ENCODE results near the gene EYA3.

The EYA3 gene

DNA sequence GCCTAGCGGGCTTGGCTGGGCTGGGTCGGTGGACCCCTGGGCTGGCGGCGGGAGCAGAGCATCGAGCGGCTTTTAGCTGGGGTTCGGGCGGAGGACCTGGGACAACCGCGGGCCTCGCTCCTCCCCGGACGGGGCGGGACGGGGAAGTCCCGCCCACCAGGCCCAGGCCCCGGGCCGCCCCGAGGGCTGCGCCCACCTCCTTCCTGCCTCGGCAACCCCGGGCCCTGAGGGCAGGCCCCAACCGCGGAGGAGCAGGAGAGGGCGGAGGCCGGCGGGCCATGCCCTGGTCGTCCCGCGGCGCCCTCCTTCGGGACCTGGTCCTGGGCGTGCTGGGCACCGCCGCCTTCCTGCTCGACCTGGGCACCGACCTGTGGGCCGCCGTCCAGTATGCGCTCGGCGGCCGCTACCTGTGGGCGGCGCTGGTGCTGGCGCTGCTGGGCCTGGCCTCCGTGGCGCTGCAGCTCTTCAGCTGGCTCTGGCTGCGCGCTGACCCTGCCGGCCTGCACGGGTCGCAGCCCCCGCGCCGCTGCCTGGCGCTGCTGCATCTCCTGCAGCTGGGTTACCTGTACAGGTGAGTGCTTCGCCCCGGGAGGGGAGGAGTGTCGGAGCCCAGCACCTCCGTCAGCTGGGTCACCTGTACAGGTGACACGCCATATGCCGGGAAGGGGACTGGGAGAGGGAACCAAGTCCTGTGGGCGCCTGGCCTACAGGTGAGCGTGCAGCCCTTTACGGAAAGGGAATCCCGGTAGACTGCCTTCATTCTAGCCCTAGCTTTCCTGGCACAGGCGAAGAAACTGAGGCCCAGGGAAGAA lies 128.4 kb downstream of the EYA3 start, which contains the start of gene XKR8:
XKR8 (plus strand) TSS at position 182 of the 812 bp plus-strand sequence; CDS start at position 279, 97 bp downstream.
- peak within 1 kb of the TSS; percentile 58 for H2BK120ac ChIP-seq (ENCODE audit: low read depth, low read length)
- H3K79me1 ChIP-seq (replicated peaks; ENCODE audit: low read length, poor library complexity, severe bottlenecking) = peaks cover 13% of the 10 kb centered on the region
- peak within 1 kb of the TSS; percentile 83 to 92 for H3K4me3 ChIP-seq (ENCODE audit: insufficient read depth in 1 of 2, low read depth in 1 of 2, low read length in 2 of 2)
- peak within 1 kb of the TSS; percentile 85 for H2BK5ac ChIP-seq (ENCODE audit: low read depth, low read length, poor library complexity, severe bottlenecking)
- H2BK12ac ChIP-seq (ENCODE audit: low read length in 2 of 2) = peak within 1 kb of the TSS; percentile 49 to 59
- peak within 1 kb of the TSS; percentile 97 for H4K8ac ChIP-seq (ENCODE audit: low read length)
- H3K23ac ChIP-seq (ENCODE audit: low read length in 2 of 2) = peak within 1 kb of the TSS; percentile 3 to 61
- H3K4me2 ChIP-seq (ENCODE audit: low read length, poor library complexity, severe bottlenecking) = peak within 1 kb of the TSS; percentile 96
- peaks cover 18 to 20% of the 10 kb centered on the region in 2 experiments for H3K36me3 ChIP-seq (ENCODE audit: control insufficient read depth in 1 of 2, insufficient read depth in 2 of 2, low read depth in 1 of 2, low read length in 2 of 2)
- H3K14ac ChIP-seq (ENCODE audit: low read length in 2 of 2) = peak within 1 kb of the TSS in 1 of 2 experiments; percentile 97
- 7% methylated on average over 56 of the region's 68 CpGs for WGBS
- peaks cover 4 to 8% of the 10 kb centered on the region in 2 experiments for H3K27me3 ChIP-seq (ENCODE audit: control insufficient read depth in 1 of 2, insufficient read depth in 1 of 2, low read length in 2 of 2)
- peak within 1 kb of the TSS; percentile 99 for H2BK15ac ChIP-seq (ENCODE audit: low read depth, poor library complexity, severe bottlenecking)
- peak within 1 kb of the TSS; percentile 98 for H4K91ac ChIP-seq (ENCODE audit: low read length)
- peak within 1 kb of the TSS; percentile 95 for H3K9ac ChIP-seq (ENCODE audit: low read length)
- H3K9me3 ChIP-seq (ENCODE audit: control insufficient read depth, low read length) = no peaks in the 10 kb centered on the region
- DNase-seq = peak; percentile 80
- peak within 1 kb of the TSS; percentile 95 for H2AFZ ChIP-seq (ENCODE audit: low read depth, low read length)
- peaks cover 25% of the 10 kb centered on the region for H3K4me1 ChIP-seq (ENCODE audit: control insufficient read depth, insufficient read depth, low read depth, low read length)
- H3K18ac ChIP-seq (ENCODE audit: low read depth in 1 of 2, low read length in 2 of 2) = peak within 1 kb of the TSS; percentile 96 to 97
- peak within 1 kb of the TSS; percentile 83 to 98 for H3K4ac ChIP-seq (ENCODE audit: low read depth in 1 of 2, low read length in 2 of 2)
- peak within 1 kb of the TSS; percentile 90 for H3K27ac ChIP-seq (ENCODE audit: low read length, poor library complexity, severe bottlenecking)
- H2AK5ac ChIP-seq (ENCODE audit: low read length, severe bottlenecking) = peak within 1 kb of the TSS; percentile 53

GRCh38 chr1:27958513-27958912 lies 129.9 kb downstream of the EYA3 start:
- Histone ChIP-seq H3K27ac (ENCODE audit: low read length, poor library complexity, severe bottlenecking) (no peak overlapping the region), H4K8ac (ENCODE audit: low read length) (no peak overlapping the region), H3K27me3 (ENCODE audit: control insufficient read depth in 1 of 2, insufficient read depth in 1 of 2, low read length in 2 of 2) (peaks cover 11 to 17% of the 10 kb centered on the region in 2 experiments), H3K9me3 (ENCODE audit: control insufficient read depth, low read length) (no peaks in the 10 kb centered on the region), H3K18ac (ENCODE audit: low read depth in 1 of 2, low read length in 2 of 2) (no peak overlapping the region), H3K23ac (ENCODE audit: low read length in 2 of 2) (no peak overlapping the region), H3K36me3 (ENCODE audit: control insufficient read depth in 1 of 2, insufficient read depth in 2 of 2, low read depth in 1 of 2, low read length in 2 of 2) (peaks cover 5 to 9% of the 10 kb centered on the region in 2 experiments), H2BK5ac (ENCODE audit: low read depth, low read length, poor library complexity, severe bottlenecking) (no peak overlapping the region), H3K4me2 (ENCODE audit: low read length, poor library complexity, severe bottlenecking) (no peak overlapping the region), H4K91ac (ENCODE audit: low read length) (no peak overlapping the region), H3K79me1 (replicated peaks; ENCODE audit: low read length, poor library complexity, severe bottlenecking) (peaks cover 9% of the 10 kb centered on the region), H3K4me3 (ENCODE audit: insufficient read depth in 1 of 2, low read depth in 1 of 2, low read length in 2 of 2) (peak overlapping the region in 1 of 2 experiments; percentile 92), H2AFZ (ENCODE audit: low read depth, low read length) (no peak overlapping the region), H3K4ac (ENCODE audit: low read depth in 1 of 2, low read length in 2 of 2) (no peak overlapping the region), H3K14ac (ENCODE audit: low read length in 2 of 2) (peak overlapping the region in 1 of 2 experiments; percentile 5), H3K9ac (ENCODE audit: low read length) (peak overlapping the region; percentile 95), H2BK120ac (ENCODE audit: low read depth, low read length) (no peak overlapping the region), H2AK5ac (ENCODE audit: low read length, severe bottlenecking) (no peak overlapping the region), H3K4me1 (ENCODE audit: control insufficient read depth, insufficient read depth, low read depth, low read length) (peaks cover 23% of the 10 kb centered on the region), H2BK15ac (ENCODE audit: low read depth, poor library complexity, severe bottlenecking) (no peak overlapping the region), H2BK12ac (ENCODE audit: low read length in 2 of 2) (no peak overlapping the region)
- no peak for DNase-seq
- 98% methylated on average over 26 of the region's 26 CpGs for WGBS

DNA sequence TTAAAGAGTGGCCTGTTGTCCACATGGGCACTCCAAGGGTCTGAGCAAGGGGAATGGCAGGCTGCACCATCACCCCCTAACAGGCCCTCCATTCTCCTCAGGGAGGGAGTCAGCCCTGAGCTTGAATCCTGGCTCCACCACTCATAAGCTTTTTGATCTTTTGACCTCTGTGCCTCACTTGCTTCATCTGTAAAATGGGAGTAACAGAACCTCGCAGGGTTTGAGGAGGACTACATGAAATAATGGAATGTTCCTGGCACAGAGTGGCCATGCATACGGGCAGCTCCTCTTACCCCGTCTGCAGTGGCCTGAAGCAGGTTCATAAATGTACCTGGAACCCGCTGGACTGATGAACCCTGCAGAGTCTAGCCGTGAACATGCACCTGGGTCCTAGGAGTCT lies 130.8 kb downstream of the EYA3 start:
- no peak for DNase-seq
- Histone ChIP-seq H3K9ac (ENCODE audit: low read length) (no peak overlapping the region), H3K18ac (ENCODE audit: low read depth in 1 of 2, low read length in 2 of 2) (no peak overlapping the region), H2AK5ac (ENCODE audit: low read length, severe bottlenecking) (no peak overlapping the region), H3K27ac (ENCODE audit: low read length, poor library complexity, severe bottlenecking) (no peak overlapping the region), H3K4me1 (ENCODE audit: control insufficient read depth, insufficient read depth, low read depth, low read length) (peaks cover 23% of the 10 kb centered on the region), H3K27me3 (ENCODE audit: control insufficient read depth in 1 of 2, insufficient read depth in 1 of 2, low read length in 2 of 2) (peaks cover 15 to 19% of the 10 kb centered on the region in 2 experiments), H4K8ac (ENCODE audit: low read length) (no peak overlapping the region), H2BK12ac (ENCODE audit: low read length in 2 of 2) (no peak overlapping the region), H3K9me3 (ENCODE audit: control insufficient read depth, low read length) (no peaks in the 10 kb centered on the region), H2BK15ac (ENCODE audit: low read depth, poor library complexity, severe bottlenecking) (no peak overlapping the region), H2AFZ (ENCODE audit: low read depth, low read length) (no peak overlapping the region), H3K23ac (ENCODE audit: low read length in 2 of 2) (no peak overlapping the region), H3K79me1 (replicated peaks; ENCODE audit: low read length, poor library complexity, severe bottlenecking) (peaks cover 9% of the 10 kb centered on the region), H2BK5ac (ENCODE audit: low read depth, low read length, poor library complexity, severe bottlenecking) (no peak overlapping the region), H2BK120ac (ENCODE audit: low read depth, low read length) (no peak overlapping the region), H3K4me3 (ENCODE audit: insufficient read depth in 1 of 2, low read depth in 1 of 2, low read length in 2 of 2) (no peak overlapping the region), H4K91ac (ENCODE audit: low read length) (no peak overlapping the region), H3K14ac (ENCODE audit: low read length in 2 of 2) (no peak overlapping the region), H3K4ac (ENCODE audit: low read depth in 1 of 2, low read length in 2 of 2) (no peak overlapping the region), H3K4me2 (ENCODE audit: low read length, poor library complexity, severe bottlenecking) (no peak overlapping the region), H3K36me3 (ENCODE audit: control insufficient read depth in 1 of 2, insufficient read depth in 2 of 2, low read depth in 1 of 2, low read length in 2 of 2) (peaks cover 0 to 4% of the 10 kb centered on the region in 2 experiments)
- WGBS = 95% methylated on average over 4 of the region's 5 CpGs

GRCh38 chr1:27956761-27957160 lies 131.6 kb downstream of the EYA3 start:
- Histone ChIP-seq H3K27me3 (ENCODE audit: control insufficient read depth in 1 of 2, insufficient read depth in 1 of 2, low read length in 2 of 2) (peaks cover 15 to 19% of the 10 kb centered on the region in 2 experiments), H3K18ac (ENCODE audit: low read depth in 1 of 2, low read length in 2 of 2) (no peak overlapping the region), H2BK12ac (ENCODE audit: low read length in 2 of 2) (no peak overlapping the region), H2BK5ac (ENCODE audit: low read depth, low read length, poor library complexity, severe bottlenecking) (no peak overlapping the region), H3K27ac (ENCODE audit: low read length, poor library complexity, severe bottlenecking) (no peak overlapping the region), H2AFZ (ENCODE audit: low read depth, low read length) (no peak overlapping the region), H3K4me1 (ENCODE audit: control insufficient read depth, insufficient read depth, low read depth, low read length) (peaks cover 22% of the 10 kb centered on the region), H3K9ac (ENCODE audit: low read length) (no peak overlapping the region), H2BK120ac (ENCODE audit: low read depth, low read length) (no peak overlapping the region), H3K79me1 (replicated peaks; ENCODE audit: low read length, poor library complexity, severe bottlenecking) (peaks cover 6% of the 10 kb centered on the region), H3K9me3 (ENCODE audit: control insufficient read depth, low read length) (no peaks in the 10 kb centered on the region), H3K14ac (ENCODE audit: low read length in 2 of 2) (no peak overlapping the region), H3K4me3 (ENCODE audit: insufficient read depth in 1 of 2, low read depth in 1 of 2, low read length in 2 of 2) (no peak overlapping the region), H2AK5ac (ENCODE audit: low read length, severe bottlenecking) (no peak overlapping the region), H4K8ac (ENCODE audit: low read length) (no peak overlapping the region), H3K36me3 (ENCODE audit: control insufficient read depth in 1 of 2, insufficient read depth in 2 of 2, low read depth in 1 of 2, low read length in 2 of 2) (peaks cover 0 to 4% of the 10 kb centered on the region in 2 experiments), H3K4me2 (ENCODE audit: low read length, poor library complexity, severe bottlenecking) (no peak overlapping the region), H3K4ac (ENCODE audit: low read depth in 1 of 2, low read length in 2 of 2) (no peak overlapping the region), H3K23ac (ENCODE audit: low read length in 2 of 2) (no peak overlapping the region), H2BK15ac (ENCODE audit: low read depth, poor library complexity, severe bottlenecking) (no peak overlapping the region), H4K91ac (ENCODE audit: low read length) (no peak overlapping the region)
- no peak for DNase-seq
- 96% methylated on average over 6 of the region's 6 CpGs for WGBS
